Esophagus squamous epithelium (tissue), 4 donors: ENCODE results near the gene MYO9A.

ENCODE experiments used
- POLR2A ChIP-seq, 4 donors: fragments of 450-650 bp; IDR thresholded peaks; one replicate each; pipeline ENCODE4 v1.6.1; 2017; ENCODE audit warnings: antibody characterized with exemption in 4 of 4, mild to moderate bottlenecking in 4 of 4, moderate library complexity in 3 of 4
- TF ChIP-seq, protein P1 (sequence below), 6 experiments: fragments of 450-650 bp in 4 of 6; fragments of 200-600 bp in 2 of 6; sonication (generic) in 2 of 6; IDR thresholded peaks; one replicate each; pipeline ENCODE4 v1.5.1; 2016 to 2019; ENCODE audit warnings: antibody characterized with exemption in 6 of 6, mild to moderate bottlenecking in 4 of 6, moderate library complexity in 4 of 6

GRCh38 chr15:71945012-71945411 is 172.9 kb downstream of the MYO9A start:
- TF ChIP-seq, protein P1, sequence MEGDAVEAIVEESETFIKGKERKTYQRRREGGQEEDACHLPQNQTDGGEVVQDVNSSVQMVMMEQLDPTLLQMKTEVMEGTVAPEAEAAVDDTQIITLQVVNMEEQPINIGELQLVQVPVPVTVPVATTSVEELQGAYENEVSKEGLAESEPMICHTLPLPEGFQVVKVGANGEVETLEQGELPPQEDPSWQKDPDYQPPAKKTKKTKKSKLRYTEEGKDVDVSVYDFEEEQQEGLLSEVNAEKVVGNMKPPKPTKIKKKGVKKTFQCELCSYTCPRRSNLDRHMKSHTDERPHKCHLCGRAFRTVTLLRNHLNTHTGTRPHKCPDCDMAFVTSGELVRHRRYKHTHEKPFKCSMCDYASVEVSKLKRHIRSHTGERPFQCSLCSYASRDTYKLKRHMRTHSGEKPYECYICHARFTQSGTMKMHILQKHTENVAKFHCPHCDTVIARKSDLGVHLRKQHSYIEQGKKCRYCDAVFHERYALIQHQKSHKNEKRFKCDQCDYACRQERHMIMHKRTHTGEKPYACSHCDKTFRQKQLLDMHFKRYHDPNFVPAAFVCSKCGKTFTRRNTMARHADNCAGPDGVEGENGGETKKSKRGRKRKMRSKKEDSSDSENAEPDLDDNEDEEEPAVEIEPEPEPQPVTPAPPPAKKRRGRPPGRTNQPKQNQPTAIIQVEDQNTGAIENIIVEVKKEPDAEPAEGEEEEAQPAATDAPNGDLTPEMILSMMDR (IDR thresholded peaks at IDR 0.05), result no peak
- TF ChIP-seq POLR2A (IDR thresholded peaks at IDR 0.05), result no peak
